D721Med (cell line): Measurements from ENCODE around the gene GSAP.

Source experiments
- DNase-seq: peaks from one replicate; pipeline ENCODE4 v3.0.0; 2011; ENCODE audit warnings: low spot score; ENCODE audit not compliant: insufficient read length
- FAIRE-seq: peaks from 2 replicates; lab custom pipeline; 2011; peaks lifted over from hg19 to GRCh38; lab: Jason Lieb, UNC
- TF ChIP-seq, protein P1 (sequence below): IDR thresholded peaks from 2 replicates; pipeline ENCODE4 v1.5.1; 2012; ENCODE audit warnings: mild to moderate bottlenecking, control low read depth; ENCODE audit not compliant: insufficient read depth; ENCODE audit errors: missing control alignments

Gene GSAP

DNA sequence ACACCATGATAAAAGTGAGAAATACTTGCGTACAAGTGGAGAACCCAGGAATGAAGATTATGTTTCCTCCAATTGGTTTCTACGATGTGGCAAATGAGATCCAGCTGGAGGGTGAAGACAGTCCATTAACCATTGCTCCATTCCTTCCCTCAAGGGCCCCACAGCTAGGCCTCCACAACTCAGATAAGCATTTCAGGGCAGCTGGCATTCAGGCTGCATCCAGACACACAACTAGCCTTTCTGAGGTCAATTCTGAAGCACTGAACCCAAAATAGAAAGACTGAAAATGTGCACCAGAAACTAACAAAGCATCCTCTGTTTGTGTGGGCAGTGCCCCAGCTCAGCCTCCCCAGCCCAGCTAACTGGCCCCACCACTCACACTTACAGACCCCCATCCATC lies 94.8 kb downstream of the GSAP start:
- FAIRE-seq (no peak), DNase-seq (no peak)
- TF ChIP-seq, protein P1, sequence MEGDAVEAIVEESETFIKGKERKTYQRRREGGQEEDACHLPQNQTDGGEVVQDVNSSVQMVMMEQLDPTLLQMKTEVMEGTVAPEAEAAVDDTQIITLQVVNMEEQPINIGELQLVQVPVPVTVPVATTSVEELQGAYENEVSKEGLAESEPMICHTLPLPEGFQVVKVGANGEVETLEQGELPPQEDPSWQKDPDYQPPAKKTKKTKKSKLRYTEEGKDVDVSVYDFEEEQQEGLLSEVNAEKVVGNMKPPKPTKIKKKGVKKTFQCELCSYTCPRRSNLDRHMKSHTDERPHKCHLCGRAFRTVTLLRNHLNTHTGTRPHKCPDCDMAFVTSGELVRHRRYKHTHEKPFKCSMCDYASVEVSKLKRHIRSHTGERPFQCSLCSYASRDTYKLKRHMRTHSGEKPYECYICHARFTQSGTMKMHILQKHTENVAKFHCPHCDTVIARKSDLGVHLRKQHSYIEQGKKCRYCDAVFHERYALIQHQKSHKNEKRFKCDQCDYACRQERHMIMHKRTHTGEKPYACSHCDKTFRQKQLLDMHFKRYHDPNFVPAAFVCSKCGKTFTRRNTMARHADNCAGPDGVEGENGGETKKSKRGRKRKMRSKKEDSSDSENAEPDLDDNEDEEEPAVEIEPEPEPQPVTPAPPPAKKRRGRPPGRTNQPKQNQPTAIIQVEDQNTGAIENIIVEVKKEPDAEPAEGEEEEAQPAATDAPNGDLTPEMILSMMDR = no peak

DNA sequence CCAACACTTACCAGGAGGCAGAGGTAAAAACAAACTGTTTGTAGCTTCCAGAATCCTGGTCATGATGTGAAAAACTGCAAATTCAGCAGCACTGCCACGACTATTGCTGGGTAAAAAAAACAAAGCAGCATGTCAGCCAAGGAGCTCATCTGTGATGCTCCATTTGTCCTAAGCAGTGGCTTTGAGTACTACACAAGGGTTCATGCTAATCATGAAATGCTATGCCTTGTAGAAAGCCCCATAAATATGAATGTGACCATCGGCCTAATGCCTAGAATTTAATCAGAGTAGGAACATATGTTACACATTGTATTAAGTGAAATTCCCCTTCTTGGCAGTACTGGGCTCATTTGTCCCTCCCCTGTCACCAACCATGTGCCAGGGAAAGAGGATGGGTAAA lies 95.4 kb downstream of the GSAP start:
- FAIRE-seq (no peak), DNase-seq (no peak)
- TF ChIP-seq, protein P1 = no peak

DNA sequence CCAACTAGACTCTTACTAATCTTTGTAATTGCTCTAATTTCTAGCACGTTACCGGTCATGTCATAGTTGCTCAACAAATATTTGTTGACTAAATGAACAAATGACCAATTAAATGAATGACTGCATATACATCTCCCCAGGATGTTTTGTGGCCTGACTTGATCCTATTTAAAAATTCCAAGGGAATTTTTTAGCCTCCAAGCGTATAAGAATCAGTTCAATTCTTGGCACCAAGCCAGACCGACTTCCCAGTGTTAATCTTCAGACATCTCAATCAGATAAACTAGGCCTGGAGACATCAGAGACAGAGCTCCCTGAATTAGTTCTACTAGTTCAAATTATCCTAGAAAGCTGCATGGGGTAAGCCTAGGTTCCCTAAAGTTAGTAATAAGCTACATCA lies 96.0 kb downstream of the GSAP start:
- FAIRE-seq (no peak), DNase-seq (no peak)
- TF ChIP-seq, protein P1 = no peak

GRCh38 chr7:77318019-77318418 lies 98.1 kb downstream of the GSAP start:
- TF ChIP-seq, protein P1 = no peak
- no peak for FAIRE-seq
- DNase-seq = no peak

DNA sequence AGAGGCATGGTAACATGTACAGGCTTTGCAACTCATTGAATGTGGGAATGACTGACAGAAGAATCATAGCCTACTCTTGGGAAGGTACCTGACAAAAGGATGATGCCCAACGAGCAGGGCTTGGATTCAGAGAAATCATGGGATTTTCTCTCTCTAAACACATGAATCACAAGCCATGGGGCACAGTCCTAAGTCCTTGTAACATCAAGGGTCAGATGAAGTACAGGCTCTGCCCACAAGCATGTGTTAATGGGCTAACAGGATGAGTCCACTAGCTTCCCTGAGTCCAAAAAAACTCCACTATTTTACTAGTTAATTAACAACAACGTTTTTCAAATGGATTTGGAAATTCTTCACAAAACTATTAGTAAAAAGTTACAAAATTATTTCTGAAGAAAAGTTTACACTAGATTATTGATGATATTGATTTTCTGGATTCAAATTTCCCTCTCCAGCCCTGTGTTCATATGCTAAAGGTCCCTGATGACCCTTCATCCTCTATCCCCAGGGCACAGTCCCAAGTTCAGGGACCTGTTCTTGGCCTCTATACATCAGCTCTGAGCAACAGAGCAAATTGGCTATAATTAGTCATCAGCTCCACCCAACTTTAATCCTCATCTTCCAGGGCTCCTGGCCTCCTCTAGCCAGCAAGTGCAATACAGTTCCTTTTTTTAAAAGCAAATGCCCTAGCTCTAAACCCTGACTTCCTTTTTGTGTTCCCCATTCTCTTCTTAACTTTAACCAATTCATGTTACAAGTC lies 99.8 kb downstream of the GSAP start:
- FAIRE-seq (no peak), DNase-seq (no peak)
- TF ChIP-seq, protein P1 = no peak

DNA sequence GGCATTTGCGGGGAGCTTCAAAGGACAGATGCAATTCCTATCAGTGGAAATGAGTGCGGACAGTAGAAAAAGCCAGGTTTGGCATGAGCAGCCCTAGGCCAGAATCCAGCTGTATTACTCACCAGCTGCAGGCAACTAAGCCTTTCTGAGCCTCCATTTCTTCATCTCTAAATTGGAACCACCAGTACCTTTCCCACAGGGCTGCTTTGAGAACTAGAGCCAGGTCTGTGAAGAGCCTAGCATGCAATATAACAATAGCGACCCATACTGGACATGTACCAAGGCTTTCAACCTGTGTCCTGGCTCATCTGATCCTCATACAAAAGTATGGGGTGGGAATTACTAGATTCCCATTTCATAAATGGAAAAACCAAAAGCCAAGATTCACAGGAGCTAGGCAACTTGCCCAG lies 101.0 kb downstream of the GSAP start:
- no peak for DNase-seq
- TF ChIP-seq, protein P1 = no peak
- FAIRE-seq = no peak

DNA sequence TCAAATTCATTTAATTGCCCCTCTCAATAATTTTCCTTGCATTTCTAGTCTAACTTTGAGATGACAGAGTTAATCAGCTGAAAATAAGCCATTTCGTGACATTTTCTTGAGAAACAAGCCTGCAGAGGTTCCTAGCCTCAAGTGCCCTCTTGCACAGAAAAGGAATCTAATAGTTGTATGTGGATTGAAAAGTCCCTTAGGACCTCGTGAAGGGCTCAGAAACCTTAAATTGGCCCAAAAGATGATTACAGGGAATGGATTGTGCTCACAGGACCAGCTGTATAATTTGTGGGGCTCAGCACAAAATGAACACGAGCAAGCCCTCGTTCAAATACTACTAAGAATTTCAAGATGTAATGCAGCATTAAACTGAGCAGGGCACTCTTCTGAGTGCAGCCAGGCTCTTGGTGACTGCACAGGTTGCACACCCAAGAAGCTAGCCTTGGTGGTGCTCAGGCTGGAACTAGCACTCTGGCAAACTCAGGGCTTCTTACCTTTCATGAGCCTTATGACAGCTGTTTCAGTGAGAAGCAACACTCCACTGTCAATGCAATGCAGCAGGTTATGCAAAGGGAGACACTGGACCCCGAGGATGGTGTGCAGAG lies 102.2 kb downstream of the GSAP start:
- DNase-seq (no peak), FAIRE-seq (no peak)
- TF ChIP-seq, protein P1 = no peak
